ENCODE results near the gene MSANTD1.

The MSANTD1 gene

DNA sequence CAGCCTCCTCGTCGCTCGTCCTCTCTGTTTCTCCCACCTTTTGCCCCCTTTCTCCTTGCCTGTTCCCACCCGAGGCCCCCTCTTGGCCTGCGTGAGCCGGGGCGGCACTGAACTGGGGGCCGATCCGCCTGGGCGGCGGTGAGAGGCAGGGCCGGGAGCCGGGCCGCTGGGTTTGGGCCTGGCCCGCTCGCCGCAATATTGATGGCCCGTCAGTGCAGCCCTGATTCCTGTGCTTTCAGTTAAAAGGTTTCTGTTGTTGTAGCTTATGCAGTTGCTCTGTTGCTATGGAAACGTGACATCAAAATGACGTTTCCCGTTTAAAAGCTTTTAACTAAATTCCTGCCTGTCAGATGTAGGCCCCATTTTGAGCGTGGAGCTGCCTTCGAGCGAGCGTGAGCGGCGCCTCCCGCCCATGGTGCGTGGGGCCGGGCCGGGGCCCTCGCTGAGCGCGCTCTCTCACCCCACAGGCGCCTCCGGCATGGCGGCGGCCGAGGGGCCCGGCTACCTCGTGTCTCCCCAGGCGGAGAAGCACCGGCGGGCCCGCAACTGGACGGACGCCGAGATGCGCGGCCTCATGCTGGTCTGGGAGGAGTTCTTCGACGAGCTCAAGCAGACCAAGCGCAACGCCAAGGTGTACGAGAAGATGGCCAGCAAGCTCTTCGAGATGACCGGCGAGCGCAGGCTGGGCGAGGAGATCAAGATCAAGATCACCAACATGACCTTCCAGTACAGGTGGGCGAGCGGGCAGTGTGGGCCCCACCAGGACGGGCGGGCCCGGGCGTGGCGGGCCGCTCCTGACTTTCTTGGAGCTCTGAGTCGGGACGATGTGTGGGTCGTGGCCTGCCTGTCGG lies at the start of gene MSANTD1:
MSANTD1 (plus strand) TSS at position 349 of the 851 bp plus-strand sequence; CDS start at position 413, 64 bp downstream.
- DNase-seq = peak in 1 of 58 donors; percentile 31

GRCh38 chr4:3199653-3200422 lies 49.1 kb upstream of the MSANTD1 start:
- no peak for DNase-seq

GRCh38 chr4:3200423-3201090 lies 48.4 kb upstream of the MSANTD1 start:
- DNase-seq = no peak

DNA sequence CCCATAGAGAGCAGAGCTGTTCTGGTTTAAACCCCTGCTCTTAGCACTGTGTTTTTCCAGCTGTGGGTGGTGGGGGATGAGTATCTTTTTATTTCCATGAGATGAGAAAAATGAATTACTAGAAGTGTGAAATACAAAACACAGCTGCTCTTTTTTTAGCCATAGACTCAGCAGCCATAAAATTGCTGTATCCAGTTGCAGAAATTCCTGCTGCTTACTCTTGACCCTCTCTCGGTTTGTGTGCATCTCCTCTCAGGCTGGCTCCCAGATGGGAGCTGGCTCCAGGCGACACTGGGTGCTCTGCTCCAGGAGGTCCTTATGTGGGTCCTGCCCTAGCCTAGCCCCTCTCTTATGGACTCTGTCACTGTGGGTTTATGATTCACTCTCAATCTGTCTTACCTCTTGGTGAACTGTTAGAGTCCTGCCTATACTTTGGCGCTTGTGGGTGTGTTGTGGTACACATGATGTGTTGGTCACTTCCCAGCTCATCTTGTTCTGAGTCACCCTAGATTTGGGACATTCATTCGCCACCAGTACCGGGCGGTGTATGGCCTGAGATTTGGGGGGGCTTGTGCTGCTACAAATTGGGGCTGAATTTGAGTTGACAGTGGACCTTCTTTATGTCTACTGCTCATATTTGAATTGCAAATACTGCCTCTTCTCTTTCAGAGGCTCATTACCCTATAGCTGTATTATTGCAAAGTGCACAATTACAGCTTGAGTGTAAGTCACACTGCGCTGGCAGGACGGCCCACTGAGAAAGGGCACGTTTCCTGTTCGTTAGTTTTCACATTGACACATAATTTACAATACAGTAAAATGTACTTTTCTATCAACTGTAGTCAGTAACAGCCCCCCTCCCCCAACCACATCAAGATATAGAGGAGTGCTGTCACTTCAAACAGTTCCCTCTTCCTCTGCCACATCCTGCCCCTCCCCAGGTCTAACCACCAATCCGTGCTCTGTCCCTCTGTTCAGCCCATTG lies 46.9 kb upstream of the MSANTD1 start:
- no peak for DNase-seq

DNA sequence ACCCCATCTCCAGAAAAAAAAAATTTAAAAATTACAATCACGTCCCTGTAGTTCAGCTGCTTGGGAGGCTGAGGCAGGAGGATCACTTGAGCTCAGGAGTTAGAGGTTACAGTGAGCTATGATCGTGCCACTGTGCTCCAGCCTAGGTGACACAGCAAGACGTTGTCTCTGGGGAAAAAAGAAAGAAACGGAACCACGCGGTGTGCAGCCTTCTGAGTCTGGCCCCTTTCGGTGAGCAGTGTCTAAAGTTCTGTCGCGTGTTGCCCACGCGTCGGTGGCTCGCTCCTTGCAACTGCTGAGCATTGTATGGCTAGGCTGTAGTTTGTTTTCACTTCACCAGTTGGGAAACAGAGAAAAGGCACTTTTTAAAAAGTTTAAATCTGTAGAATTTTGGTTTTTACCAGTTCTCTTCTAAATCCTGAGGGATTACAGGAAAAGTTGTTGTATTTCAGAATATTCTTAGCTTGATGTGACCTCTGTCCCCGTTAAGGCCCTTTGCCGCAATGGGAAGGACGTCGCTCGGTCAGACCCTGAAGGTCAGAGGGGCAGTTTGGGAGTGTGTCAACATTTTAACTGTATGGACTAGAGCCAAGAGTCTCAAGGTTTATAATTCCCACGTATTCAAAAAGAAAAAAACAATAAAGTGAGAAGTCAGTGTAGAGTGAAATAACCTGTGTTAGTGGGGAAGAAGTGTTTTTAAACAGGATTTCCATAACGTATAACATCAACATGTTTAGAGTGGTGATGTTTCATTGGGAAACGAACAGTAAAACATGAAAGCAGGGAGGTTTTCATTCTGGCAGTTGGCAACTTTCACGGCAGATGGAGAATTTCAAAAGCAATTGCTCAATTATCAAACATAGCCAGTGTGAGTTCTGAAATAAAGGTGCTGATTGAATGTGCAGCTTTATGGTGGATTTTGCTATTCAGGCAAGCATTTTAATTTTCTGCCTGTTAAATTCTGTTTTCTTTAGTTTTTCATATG lies 45.8 kb upstream of the MSANTD1 start:
- DNase-seq = no peak

DNA sequence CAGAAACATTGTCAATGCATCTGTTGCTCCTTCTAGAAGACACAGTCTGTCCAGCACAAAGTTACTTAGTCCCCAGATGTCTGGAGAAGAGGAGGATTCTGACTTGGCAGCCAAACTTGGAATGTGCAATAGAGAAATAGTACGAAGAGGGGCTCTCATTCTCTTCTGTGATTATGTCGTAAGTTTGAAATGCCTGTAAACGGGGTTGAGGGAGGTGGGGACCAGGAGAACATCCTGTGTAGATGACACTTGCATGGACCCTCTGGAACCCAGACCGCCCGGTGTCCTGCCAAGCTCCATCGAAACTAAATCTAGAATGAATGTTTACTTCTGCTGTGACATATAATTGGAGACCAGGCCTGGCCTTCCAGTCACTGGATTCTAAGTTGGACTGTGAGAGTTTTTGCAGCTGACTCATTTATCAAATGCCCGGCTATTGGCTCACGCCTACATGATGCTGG lies 45.0 kb upstream of the MSANTD1 start:
- DNase-seq = peak in 2 of 58 donors; percentile 10 to 21

GRCh38 chr4:3205995-3206394 lies 43.0 kb upstream of the MSANTD1 start:
- DNase-seq = no peak

DNA sequence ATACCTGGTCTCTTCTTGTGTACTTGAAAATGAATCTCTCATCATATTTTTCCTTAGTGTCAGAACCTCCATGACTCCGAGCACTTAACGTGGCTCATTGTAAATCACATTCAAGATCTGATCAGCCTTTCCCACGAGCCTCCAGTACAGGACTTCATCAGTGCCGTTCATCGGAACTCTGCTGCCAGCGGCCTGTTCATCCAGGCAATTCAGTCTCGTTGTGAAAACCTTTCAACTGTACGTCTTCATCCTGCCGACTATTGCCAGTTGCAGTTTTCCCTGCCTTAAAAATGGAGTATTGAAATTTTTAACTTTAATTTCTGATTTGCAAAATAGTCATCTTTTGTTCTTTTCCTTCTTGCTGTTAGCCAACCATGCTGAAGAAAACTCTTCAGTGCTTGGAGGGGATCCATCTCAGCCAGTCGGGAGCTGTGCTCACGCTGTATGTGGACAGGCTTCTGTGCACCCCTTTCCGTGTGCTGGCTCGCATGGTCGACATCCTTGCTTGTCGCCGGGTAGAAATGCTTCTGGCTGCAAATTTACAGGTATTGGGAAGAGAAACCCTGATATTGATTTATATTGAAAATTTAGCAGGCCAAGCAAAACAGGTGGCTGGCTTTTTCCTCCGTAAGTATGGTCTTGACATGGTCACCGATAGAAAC lies 42.4 kb upstream of the MSANTD1 start:
- DNase-seq = no peak

DNA sequence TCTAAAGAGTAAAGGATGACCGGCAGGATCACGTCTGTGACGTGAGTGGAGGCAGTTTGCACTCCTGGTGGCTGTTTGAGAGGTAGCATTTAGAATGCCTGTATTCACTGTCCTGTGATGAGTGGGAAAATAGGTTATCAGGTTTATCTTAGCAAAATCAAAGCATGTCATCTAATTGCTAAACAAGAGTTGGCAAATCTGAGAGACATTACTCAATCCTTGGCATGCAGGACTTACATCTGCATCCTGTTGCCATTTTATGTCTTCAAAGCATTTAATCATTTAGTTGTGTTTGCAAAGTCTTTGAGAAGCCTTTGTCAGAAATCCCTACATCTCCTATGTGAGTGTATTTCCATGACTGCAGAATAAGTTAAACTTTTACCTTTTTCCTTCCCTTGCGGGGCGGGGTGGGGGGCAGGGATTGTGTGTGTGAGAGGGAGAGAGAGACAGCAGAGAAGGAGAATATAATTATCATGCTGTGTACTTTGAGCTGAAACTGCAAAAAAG lies 41.4 kb upstream of the MSANTD1 start:
- no peak for DNase-seq

DNA sequence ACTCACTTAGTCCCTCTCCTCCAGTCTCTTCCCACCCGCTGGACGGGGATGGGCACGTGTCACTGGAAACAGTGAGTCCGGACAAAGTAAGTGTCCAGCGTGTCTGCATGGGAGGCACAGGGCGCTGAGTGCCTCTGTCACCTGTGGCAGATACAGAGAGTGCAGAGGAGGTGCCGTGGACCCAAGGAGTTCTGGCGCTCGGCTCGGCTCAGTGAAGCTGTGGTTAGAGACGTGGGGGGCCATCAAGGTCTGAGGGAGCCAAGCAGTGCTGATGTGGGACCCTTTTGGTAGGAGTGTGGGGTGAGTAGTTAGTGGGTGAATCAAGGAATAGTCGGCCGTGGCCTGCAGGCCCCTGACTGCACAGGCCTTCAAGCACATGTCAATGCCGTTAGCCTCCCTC lies 40.1 kb upstream of the MSANTD1 start:
- DNase-seq = no peak

DNA sequence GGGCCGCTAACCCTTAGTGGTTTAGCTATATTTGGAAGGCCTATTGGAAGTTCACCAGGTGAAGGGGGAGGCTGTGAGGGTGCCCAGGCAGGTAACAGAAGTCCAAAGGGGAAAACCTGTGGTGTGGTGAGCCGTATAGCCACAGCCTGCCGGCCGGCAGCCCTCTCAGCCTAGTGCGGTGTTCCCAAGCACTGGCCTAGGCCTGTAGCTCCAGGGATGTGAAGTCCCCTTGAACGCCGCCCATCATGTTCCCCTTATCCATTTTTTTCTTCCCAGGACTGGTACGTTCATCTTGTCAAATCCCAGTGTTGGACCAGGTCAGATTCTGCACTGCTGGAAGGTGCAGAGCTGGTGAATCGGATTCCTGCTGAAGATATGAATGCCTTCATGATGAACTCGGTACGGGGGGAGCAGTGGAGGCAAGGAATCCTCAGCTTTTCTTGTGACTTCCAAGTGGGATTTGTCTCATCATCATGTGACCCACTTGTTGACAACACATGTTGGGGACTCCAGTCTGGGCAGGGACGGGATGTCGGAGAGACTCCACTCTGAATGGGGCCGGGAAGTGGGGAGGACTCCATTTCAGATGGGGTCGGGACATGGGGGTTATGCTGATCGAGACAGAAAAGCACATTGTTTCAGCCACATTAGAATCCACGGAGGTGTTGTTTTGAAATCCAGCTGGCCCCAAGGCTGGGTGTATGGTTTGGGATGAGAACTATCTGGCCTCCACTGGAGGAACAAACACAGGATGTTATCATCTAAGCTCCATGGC lies 39.2 kb upstream of the MSANTD1 start:
- no peak for DNase-seq

GRCh38 chr4:3210467-3210866 lies 38.5 kb upstream of the MSANTD1 start:
- DNase-seq = no peak

DNA sequence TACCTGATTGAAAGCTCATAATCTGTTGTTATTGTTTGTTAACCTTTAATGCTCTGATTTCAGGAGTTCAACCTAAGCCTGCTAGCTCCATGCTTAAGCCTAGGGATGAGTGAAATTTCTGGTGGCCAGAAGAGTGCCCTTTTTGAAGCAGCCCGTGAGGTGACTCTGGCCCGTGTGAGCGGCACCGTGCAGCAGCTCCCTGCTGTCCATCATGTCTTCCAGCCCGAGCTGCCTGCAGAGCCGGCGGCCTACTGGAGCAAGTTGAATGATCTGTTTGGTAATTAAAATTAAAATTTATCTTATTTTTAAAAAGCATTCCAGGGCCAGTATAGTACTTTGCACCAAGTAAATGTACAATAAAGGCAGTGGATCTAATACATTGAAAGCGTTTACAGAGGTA lies 37.1 kb upstream of the MSANTD1 start:
- no peak for DNase-seq

DNA sequence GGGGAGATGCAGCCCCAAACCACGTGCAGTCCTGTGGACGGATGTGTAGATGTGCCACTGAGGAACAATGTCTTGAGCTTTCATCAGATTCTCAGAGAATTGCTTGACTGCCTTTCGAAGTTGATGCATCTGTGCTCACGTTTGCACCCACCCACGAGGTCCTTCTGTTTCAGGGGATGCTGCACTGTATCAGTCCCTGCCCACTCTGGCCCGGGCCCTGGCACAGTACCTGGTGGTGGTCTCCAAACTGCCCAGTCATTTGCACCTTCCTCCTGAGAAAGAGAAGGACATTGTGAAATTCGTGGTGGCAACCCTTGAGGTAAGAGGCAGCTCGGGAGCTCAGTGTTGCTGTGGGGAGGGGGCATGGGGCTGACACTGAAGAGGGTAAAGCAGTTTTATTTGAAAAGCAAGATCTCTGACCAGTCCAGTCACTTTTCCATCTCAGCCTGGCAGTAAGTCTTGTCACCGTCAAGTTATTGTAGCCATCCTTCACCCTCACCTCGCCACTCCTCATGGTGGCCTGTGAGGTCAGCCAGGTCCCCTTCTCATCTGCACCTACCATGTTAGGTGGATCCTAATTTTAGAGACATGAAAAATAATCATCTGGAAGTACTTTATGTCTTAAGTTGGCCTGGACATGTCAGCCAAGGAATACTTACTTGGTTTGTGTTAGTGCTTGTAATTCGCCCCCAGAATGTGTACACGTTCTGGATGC lies 36.4 kb upstream of the MSANTD1 start:
- DNase-seq = no peak

DNA sequence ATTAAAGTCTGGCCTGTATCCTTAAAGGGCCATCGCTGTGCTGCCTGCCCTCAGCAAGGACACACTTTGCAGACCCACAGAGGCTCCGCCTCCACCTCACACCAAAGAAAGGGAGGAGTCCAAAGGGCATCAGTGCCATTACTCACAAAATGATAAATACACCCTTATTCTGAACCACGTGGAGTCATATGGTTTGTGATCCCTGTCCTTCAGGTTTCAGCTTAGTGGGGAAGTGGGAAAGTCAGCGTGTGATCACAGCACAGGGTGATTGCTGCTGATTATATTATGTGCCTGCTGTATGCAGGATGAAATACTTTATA lies 35.9 kb upstream of the MSANTD1 start:
- DNase-seq = no peak

- DNase-seq = no peak
Observed at GRCh38 chr4:3213661-3214250, 35.2 kb upstream of the MSANTD1 start.

DNA sequence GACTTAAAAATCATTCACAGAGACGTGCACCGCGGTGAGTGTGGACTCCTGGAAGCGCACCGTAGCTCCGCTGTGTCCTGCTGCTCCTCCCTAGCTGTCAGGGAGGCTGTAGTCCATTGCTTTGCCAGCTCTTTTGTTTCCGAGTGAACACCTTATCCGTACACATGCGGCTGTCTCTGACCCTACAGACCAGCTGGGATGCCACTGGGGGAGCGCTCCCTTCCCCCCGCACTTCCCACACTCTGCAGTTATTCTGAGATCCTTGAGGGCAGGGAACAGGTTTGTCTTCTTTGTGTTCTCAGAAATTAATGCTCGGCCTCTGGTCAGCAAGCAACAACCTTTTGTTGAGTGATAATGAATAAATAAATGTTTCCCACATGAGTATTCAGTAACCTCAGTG lies 33.7 kb upstream of the MSANTD1 start:
- DNase-seq = no peak

Data from anterior cingulate cortex (tissue), 58 donors.